ENCODE results near the gene DPH1.

DNA sequence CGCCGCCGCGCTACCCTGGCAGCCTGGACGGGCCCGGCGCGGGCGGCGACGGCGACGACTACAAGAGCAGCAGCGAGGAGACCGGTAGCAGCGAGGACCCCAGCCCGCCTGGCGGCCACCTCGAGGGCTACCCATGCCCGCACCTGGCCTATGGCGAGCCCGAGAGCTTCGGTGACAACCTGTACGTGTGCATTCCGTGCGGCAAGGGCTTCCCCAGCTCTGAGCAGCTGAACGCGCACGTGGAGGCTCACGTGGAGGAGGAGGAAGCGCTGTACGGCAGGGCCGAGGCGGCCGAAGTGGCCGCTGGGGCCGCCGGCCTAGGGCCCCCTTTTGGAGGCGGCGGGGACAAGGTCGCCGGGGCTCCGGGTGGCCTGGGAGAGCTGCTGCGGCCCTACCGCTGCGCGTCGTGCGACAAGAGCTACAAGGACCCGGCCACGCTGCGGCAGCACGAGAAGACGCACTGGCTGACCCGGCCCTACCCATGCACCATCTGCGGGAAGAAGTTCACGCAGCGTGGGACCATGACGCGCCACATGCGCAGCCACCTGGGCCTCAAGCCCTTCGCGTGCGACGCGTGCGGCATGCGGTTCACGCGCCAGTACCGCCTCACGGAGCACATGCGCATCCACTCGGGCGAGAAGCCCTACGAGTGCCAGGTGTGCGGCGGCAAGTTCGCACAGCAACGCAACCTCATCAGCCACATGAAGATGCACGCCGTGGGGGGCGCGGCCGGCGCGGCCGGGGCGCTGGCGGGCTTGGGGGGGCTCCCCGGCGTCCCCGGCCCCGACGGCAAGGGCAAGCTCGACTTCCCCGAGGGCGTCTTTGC is 28.0 kb downstream of the DPH1 start:
- TF ChIP-seq, protein P1, sequence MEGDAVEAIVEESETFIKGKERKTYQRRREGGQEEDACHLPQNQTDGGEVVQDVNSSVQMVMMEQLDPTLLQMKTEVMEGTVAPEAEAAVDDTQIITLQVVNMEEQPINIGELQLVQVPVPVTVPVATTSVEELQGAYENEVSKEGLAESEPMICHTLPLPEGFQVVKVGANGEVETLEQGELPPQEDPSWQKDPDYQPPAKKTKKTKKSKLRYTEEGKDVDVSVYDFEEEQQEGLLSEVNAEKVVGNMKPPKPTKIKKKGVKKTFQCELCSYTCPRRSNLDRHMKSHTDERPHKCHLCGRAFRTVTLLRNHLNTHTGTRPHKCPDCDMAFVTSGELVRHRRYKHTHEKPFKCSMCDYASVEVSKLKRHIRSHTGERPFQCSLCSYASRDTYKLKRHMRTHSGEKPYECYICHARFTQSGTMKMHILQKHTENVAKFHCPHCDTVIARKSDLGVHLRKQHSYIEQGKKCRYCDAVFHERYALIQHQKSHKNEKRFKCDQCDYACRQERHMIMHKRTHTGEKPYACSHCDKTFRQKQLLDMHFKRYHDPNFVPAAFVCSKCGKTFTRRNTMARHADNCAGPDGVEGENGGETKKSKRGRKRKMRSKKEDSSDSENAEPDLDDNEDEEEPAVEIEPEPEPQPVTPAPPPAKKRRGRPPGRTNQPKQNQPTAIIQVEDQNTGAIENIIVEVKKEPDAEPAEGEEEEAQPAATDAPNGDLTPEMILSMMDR (IDR thresholded peaks at IDR 0.05; ENCODE audit: low read depth, low read length, poor library complexity, severe bottlenecking) = no peak
- no peak for TF ChIP-seq EZH2phosphoT487 (IDR thresholded peaks at IDR 0.05; ENCODE audit: borderline replicate concordance, low read length)

Data from DOHH2 (cell line).